GM19043 (cell line): Measurements from ENCODE around the gene APOBEC3B.
"Not testable (repeated sequence)": the region's sequence is repeated elsewhere in the genome, so short reads cannot be mapped to it uniquely, and the experiment has no call there.

Experiments used
- ATAC-seq: cut with Tn5 transposase; IDR thresholded peaks from one replicate; pipeline ENCODE4 v1.9.1; 2021; ENCODE audit warnings: low read depth; ENCODE audit not compliant: unreplicated experiment

APOBEC3B gene

GRCh38 chr22:39024519-39025308 lies 42.6 kb downstream of the APOBEC3B start:
- no peak for ATAC-seq

- no peak for ATAC-seq
Observed at GRCh38 chr22:39026509-39027150, 44.5 kb downstream of the APOBEC3B start.

- ATAC-seq, result no peak
Observed at GRCh38 chr22:39027717-39028116, 45.6 kb downstream of the APOBEC3B start.

- no peak for ATAC-seq
Observed at GRCh38 chr22:39028281-39028680, 46.1 kb downstream of the APOBEC3B start.

GRCh38 chr22:39029227-39029626 lies 47.1 kb downstream of the APOBEC3B start:
- no peak for ATAC-seq

- ATAC-seq, result no peak
Observed at GRCh38 chr22:39030705-39031104, 48.6 kb downstream of the APOBEC3B start.

- ATAC-seq, result not testable (repeated sequence)
Observed at GRCh38 chr22:39031434-39032295, 49.5 kb downstream of the APOBEC3B start.

- ATAC-seq, result not testable (repeated sequence)
Observed at GRCh38 chr22:39037071-39037470, 54.9 kb downstream of the APOBEC3B start.

GRCh38 chr22:39039306-39040126 lies 57.4 kb downstream of the APOBEC3B start:
- ATAC-seq, result no peak

GRCh38 chr22:39040155-39040537 lies 58.0 kb downstream of the APOBEC3B start:
- not testable (repeated sequence) for ATAC-seq

- ATAC-seq, result peak; percentile 92
Observed at GRCh38 chr22:39040538-39041296, 58.6 kb downstream of the APOBEC3B start, which contains the start of gene APOBEC3F. APOBEC3F (plus strand) TSS chr22:39040864; CDS start chr22:39040961, 97 bp downstream.

- ATAC-seq, result no peak
Observed at GRCh38 chr22:39041908-39042307, 59.8 kb downstream of the APOBEC3B start.
